Measurements from ENCODE around the gene TANGO6. TPM values are rescaled to one million over a fixed set of nuclear protein-coding genes. Genes with fewer than 3 reads are reported as not detected.

The TANGO6 gene
- total RNA-seq, 4 donors from 2014 or later: 16.7 to 24.4 (median 20.2) TPM

- no peaks in the 10 kb centered on the region for H3K27me3 ChIP-seq
- 54 to 60% methylated on average over 5 of the region's 5 CpGs for WGBS, 2 donors
- peak overlapping the region; percentile 78 to 87 (median 84) for H3K27ac ChIP-seq
- H3K4me3 ChIP-seq (replicated peaks in 1 of 3): no peak overlapping the region
- no peaks in the 10 kb centered on the region for H3K36me3 ChIP-seq
- H3K9me3 ChIP-seq: no peaks in the 10 kb centered on the region
- TF ChIP-seq CTCF (IDR thresholded peaks at IDR 0.05): no peak
- no peak for TF ChIP-seq POLR2A (IDR thresholded peaks at IDR 0.05)
- peak in 1 of 2 donors; percentile 35 for DNase-seq
- H3K4me1 ChIP-seq: peaks cover 21 to 39% of the 10 kb centered on the region in 2 donors
- intact Hi-C loops (cut with DNase I): no loop called here
Measured at GRCh38 chr16:69094501-69094900, 251.2 kb downstream of the TANGO6 start.

- intact Hi-C loops (cut with DNase I): no loop called here
- Histone ChIP-seq H3K4me3 (replicated peaks in 1 of 3) (no peak overlapping the region), H3K9me3 (no peaks in the 10 kb centered on the region), H3K27me3 (no peaks in the 10 kb centered on the region), H3K4me1 (peaks cover 23 to 40% of the 10 kb centered on the region in 2 donors), H3K27ac (peak overlapping the region; percentile 78 to 87 (median 84)), H3K36me3 (no peaks in the 10 kb centered on the region)
- DNase-seq: peak; percentile 94 to 95
- no peak for TF ChIP-seq CTCF (IDR thresholded peaks at IDR 0.05)
- no peak for TF ChIP-seq POLR2A (IDR thresholded peaks at IDR 0.05)
- 30% methylated on average over 6 of the region's 6 CpGs for WGBS, 2 donors
Measured at GRCh38 chr16:69095193-69095592, 251.9 kb downstream of the TANGO6 start.

- H3K27ac ChIP-seq: peak overlapping the region; percentile 54 to 83 (median 77)
Measured at GRCh38 chr16:69100071-69100691, 256.9 kb downstream of the TANGO6 start.

GRCh38 chr16:69105501-69106361 lies 262.4 kb downstream of the TANGO6 start, which contains the start of gene HAS3:
HAS3 (plus strand) TSS chr16:69105653; CDS start chr16:69109396, 3,743 bp downstream.
- DNase-seq: peak; percentile 82 to 85
- Histone ChIP-seq H3K27ac (peak within 1 kb of the TSS; percentile 34 to 85 (median 63)), H3K4me1 (peaks cover 47% of the 10 kb centered on the region in 2 donors), H3K9me3 (no peaks in the 10 kb centered on the region), H3K27me3 (no peaks in the 10 kb centered on the region), H3K4me3 (replicated peaks in 1 of 3) (peak within 1 kb of the TSS; percentile 17 to 64 (median 61)), H3K36me3 (peaks cover 0 to 6% of the 10 kb centered on the region in 2 donors)
- intact Hi-C loops (cut with DNase I): loop anchor here (5.0 kb wide), 1 partner anchor 203 kb away; no protein-coding TSS in a partner anchor
- WGBS, 2 donors: 0 to 1% methylated on average over 13 to 39 of the region's 80 CpGs
- TF ChIP-seq POLR2A (IDR thresholded peaks at IDR 0.05) (peak; percentile 72 to 97), CTCF (IDR thresholded peaks at IDR 0.05) (peak in 4 of 6 experiments; percentile 38 to 47 (median 43))

More at GRCh38 chr16:69100071-69100691, 256.9 kb downstream of the TANGO6 start:
- Histone ChIP-seq H3K36me3 (no peaks in the 10 kb centered on the region), H3K9me3 (no peaks in the 10 kb centered on the region), H3K4me3 (replicated peaks in 1 of 3) (peak overlapping the region in 1 of 3 donors; percentile 2), H3K27me3 (no peaks in the 10 kb centered on the region), H3K4me1 (peaks cover 33 to 49% of the 10 kb centered on the region in 2 donors)
- peak; percentile 94 to 96 for DNase-seq
- 27% methylated on average over 8 to 11 of the region's 11 CpGs for WGBS, 2 donors
- TF ChIP-seq CTCF (IDR thresholded peaks at IDR 0.05): no peak
- TF ChIP-seq POLR2A (IDR thresholded peaks at IDR 0.05): peak in 1 of 2 donors; percentile 26
- intact Hi-C loops (cut with DNase I): no loop called here
